Neural crest cell (in vitro differentiated cells): ENCODE results near the gene ALG8. TPM values are rescaled to one million over a fixed set of nuclear protein-coding genes. Genes with fewer than 3 reads are reported as not detected.
"Not testable (repeated sequence)": the region's sequence is repeated elsewhere in the genome, so short reads cannot be mapped to it uniquely, and the experiment has no call there.

Experiments used
- DNase-seq: peaks from one replicate; pipeline ENCODE4 v3.0.0; 2021; ENCODE audit warnings: low read depth, mixed read lengths, low spot score
- H3K27ac Mint-ChIP-seq: one replicate; pipeline ENCODE4 v1.8.0; 2021; ENCODE audit warnings: mild to moderate bottlenecking, mixed read lengths; ENCODE audit not compliant: unreplicated experiment
- H3K27me3 Mint-ChIP-seq: 2 replicates; pipeline ENCODE4 v1.8.0; 2021; ENCODE audit warnings: low read depth, mild to moderate bottlenecking, mixed read lengths
- H3K36me3 Mint-ChIP-seq: 2 replicates; pipeline ENCODE4 v1.8.0; 2021; ENCODE audit warnings: low read depth, mild to moderate bottlenecking, mixed read lengths
- H3K4me1 Mint-ChIP-seq: 2 replicates; pipeline ENCODE4 v1.8.0; 2021; ENCODE audit warnings: mixed read lengths
- H3K4me3 Mint-ChIP-seq: one replicate; pipeline ENCODE4 v1.8.0; 2021; ENCODE audit warnings: mild to moderate bottlenecking, mixed read lengths
- H3K9me3 Mint-ChIP-seq: 2 replicates; pipeline ENCODE4 v1.8.0; 2021; ENCODE audit warnings: mixed read lengths
- CTCF ChIP-seq: fragments of 200-600 bp; sonication (generic); conservative IDR thresholded peaks from 2 replicates; pipeline ENCODE4 v1.5.0; 2021; ENCODE audit warnings: antibody characterized with exemption, mild to moderate bottlenecking
- total RNA-seq: library from RNA; stranded (reverse); gene quantifications from 2 replicates; pipeline ENCODE4 v1.2.1, GENCODE V29; 2021

ALG8 gene
- total RNA-seq, 1 donor from 2014 or later: 79.7 TPM

GRCh38 chr11:78060533-78060932, 78.9 kb downstream of the ALG8 start:
- H3K4me3 Mint-ChIP-seq: no peak overlapping the region
- no peaks in the 10 kb centered on the region for H3K9me3 Mint-ChIP-seq
- no peak for DNase-seq
- no peaks in the 10 kb centered on the region for H3K27me3 Mint-ChIP-seq
- no peaks in the 10 kb centered on the region for H3K4me1 Mint-ChIP-seq
- H3K36me3 Mint-ChIP-seq: no peaks in the 10 kb centered on the region
- no peak overlapping the region for H3K27ac Mint-ChIP-seq
- TF ChIP-seq CTCF: no peak

- not testable (repeated sequence) for H3K9me3 Mint-ChIP-seq, H3K27me3 Mint-ChIP-seq, DNase-seq
Observed at GRCh38 chr11:78059749-78060328, 79.6 kb downstream of the ALG8 start.

DNA sequence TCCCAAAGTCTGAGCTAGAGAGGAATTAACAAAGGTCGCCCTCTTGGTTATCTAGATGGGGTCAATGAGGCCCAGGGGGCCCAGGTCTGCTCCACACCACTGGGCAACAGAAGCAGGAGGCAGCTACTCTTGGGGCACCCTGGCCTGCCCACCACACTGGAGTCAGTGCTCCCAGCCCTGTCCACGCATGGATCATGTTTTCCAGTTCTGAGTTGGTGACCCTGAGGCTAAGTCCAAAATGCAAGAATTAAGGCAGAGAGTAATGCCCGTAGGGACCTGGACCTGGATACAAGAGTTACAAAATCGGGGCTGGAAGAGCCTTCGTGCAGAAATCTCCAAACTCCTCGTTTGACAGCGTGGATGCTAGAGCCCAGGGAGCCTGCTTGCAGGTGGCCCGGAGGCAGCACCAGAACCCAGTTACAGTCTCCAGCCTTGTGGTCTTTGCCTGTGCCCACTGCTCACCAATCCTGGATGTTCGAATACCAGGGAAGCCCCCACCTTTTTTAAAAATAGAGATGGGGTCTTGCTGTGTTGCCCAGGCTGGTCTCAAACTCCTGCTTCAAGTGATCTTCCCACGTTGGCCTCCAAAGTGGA, 81.9 kb downstream of the ALG8 start:
- Mint-ChIP-seq H3K4me3 (no peak overlapping the region), H3K9me3 (no peaks in the 10 kb centered on the region), H3K4me1 (no peaks in the 10 kb centered on the region), H3K27ac (no peak overlapping the region), H3K27me3 (no peaks in the 10 kb centered on the region), H3K36me3 (no peaks in the 10 kb centered on the region)
- no peak for DNase-seq
- TF ChIP-seq CTCF: no peak

More at GRCh38 chr11:78059749-78060328, 79.6 kb downstream of the ALG8 start:
- H3K27ac Mint-ChIP-seq: peak overlapping the region; percentile 15
- not testable (repeated sequence) for H3K4me1 Mint-ChIP-seq, H3K36me3 Mint-ChIP-seq, H3K4me3 Mint-ChIP-seq

DNA sequence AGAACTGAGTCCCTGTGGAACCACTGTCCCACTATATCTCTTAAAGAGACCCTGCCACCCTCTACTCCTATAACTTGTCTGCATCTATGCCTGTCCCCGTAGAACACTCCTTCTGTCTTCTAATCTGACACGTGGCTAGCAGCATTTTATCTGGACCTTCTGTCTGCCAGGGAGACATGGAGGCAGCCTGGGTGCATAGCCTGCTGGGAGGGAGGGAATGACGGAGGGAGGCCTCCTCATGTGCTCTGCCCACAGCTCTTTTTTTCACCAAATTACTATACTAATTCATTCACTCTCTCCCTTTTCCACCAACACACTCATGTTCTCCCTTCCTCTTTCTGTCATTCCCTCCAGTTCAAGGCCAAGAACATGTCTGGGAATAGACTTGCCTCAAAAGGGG, 83.3 kb downstream of the ALG8 start:
- Mint-ChIP-seq H3K4me3 (no peak overlapping the region), H3K9me3 (no peaks in the 10 kb centered on the region), H3K27ac (no peak overlapping the region), H3K4me1 (peaks cover 3% of the 10 kb centered on the region), H3K36me3 (no peaks in the 10 kb centered on the region), H3K27me3 (no peaks in the 10 kb centered on the region)
- no peak for TF ChIP-seq CTCF
- no peak for DNase-seq

- H3K27me3 Mint-ChIP-seq: no peaks in the 10 kb centered on the region
- peaks cover 10% of the 10 kb centered on the region for H3K4me1 Mint-ChIP-seq
- H3K36me3 Mint-ChIP-seq: no peaks in the 10 kb centered on the region
- DNase-seq: no peak
- TF ChIP-seq CTCF: no peak
- H3K4me3 Mint-ChIP-seq: no peak overlapping the region
- no peak overlapping the region for H3K27ac Mint-ChIP-seq
- H3K9me3 Mint-ChIP-seq: no peaks in the 10 kb centered on the region
Observed at GRCh38 chr11:78054971-78055370, 84.5 kb downstream of the ALG8 start.

DNA sequence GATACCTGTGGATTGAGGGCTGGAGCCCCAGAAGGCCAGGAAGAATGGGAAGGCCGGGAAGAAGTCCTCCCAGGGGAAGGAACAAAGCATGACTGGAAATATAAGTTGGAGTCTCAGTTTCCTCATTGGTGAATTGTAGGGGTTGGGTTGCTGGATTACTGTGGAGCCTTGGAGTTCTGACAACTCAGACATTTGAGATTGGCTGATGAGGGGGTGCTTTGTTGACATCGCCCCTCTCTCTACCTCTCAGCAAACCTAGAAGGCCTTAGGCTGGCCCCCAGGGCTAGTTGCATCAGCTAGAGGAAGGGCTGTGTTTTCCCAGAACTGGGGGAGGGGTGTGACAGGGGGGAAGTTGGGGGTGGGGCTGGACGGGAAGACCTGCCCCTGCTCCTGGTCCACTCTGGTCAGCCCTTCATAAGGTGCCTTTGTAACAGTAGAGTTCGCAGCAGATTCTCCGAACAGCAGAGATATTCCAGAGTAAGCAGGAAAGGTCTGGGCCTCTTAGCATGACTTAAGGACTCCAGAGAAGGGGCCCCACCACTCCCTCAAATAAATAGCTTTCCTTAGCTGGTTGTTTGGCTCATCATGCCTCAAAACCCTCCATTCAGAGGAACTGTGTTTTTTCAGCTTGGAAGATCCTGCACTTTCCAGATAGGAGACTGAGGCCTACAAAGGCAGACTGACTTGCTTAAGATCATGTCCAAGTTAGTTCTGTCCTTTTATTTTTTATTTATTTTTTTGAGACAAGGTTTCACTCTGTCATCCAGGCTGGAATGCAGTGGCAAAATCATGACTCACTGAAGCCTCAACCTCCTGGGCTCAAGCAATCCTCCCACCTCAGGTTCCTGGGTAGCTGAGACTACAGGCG, 88.2 kb downstream of the ALG8 start:
- H3K36me3 Mint-ChIP-seq: no peaks in the 10 kb centered on the region
- H3K9me3 Mint-ChIP-seq: no peaks in the 10 kb centered on the region
- no peak overlapping the region for H3K4me3 Mint-ChIP-seq
- H3K27ac Mint-ChIP-seq: peak overlapping the region; percentile 67
- DNase-seq: no peak
- no peak for TF ChIP-seq CTCF
- H3K4me1 Mint-ChIP-seq: peaks cover 14% of the 10 kb centered on the region
- no peaks in the 10 kb centered on the region for H3K27me3 Mint-ChIP-seq
